Measurements from ENCODE around the gene ADGRG6.

DNA sequence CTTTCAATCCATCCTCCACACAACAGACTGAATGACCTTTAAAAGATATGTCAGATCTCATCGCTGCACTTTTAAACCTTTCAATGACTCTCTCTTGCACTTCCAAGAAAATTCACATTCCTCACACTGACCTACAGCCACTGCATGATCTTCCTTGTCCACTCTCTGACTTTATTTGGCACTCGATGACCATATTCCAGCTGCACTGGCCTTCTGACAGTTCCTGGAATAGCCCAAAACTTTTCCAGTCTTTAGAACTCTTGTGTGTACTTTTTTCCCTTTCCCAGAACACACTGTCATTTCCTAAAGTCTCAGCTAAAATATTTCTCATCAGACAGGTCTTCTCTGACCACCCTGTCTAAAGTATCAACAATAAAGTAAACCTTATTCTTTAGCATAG lies 174.6 kb downstream of the ADGRG6 start:
- no peak for TF ChIP-seq CTCF (conservative IDR thresholded peaks at IDR 0.05)
- no peak for TF ChIP-seq EZH2 (IDR thresholded peaks at IDR 0.05; ENCODE audit: low read depth)
